ENCODE data around the gene RASEF.
"Not testable (repeated sequence)": the region's sequence is repeated elsewhere in the genome, so short reads cannot be mapped to it uniquely, and the experiment has no call there.

- TF ChIP-seq BHLHE40 (IDR thresholded peaks at IDR 0.05; ENCODE audit: borderline replicate concordance); PKNOX1 (IDR thresholded peaks at IDR 0.05); SP1 (IDR thresholded peaks at IDR 0.05); FOXK2 (IDR thresholded peaks at IDR 0.05); HDGF (IDR thresholded peaks at IDR 0.05; ENCODE audit: borderline replicate concordance); CTBP1 (IDR thresholded peaks at IDR 0.05; ENCODE audit: borderline replicate concordance): not testable (repeated sequence)
These were observed 126.4 kb downstream of the RASEF start for GRCh38 chr9:82936561-82936960.

Measured in HEK293T (cell line).